ENCODE results near the gene BCAS1. TPM values are rescaled to one million over a fixed set of nuclear protein-coding genes. Genes with fewer than 3 reads are reported as not detected.

Gene BCAS1
- polyA plus RNA-seq, 1 of the 3 experiments (the other 2 are of a cell fraction): not detected

- H3K36me3 ChIP-seq (replicated peaks in 1 of 2; ENCODE audit: control insufficient read depth in 1 of 2, insufficient read depth in 2 of 2, low read length in 1 of 2): no peaks in the 10 kb centered on the region
- no peaks in the 10 kb centered on the region for H3K79me2 ChIP-seq (ENCODE audit: insufficient read depth)
- H3K9me3 ChIP-seq: no peaks in the 10 kb centered on the region
- no peak for TF ChIP-seq SIN3A (IDR thresholded peaks at IDR 0.05; ENCODE audit: borderline replicate concordance, low read depth, low read length)
- no peak for TF ChIP-seq YY1 (IDR thresholded peaks at IDR 0.05; ENCODE audit: low read depth)
- TF ChIP-seq EP300 (IDR thresholded peaks at IDR 0.05; ENCODE audit: borderline replicate concordance in 1 of 2, low read depth in 1 of 2, low read length in 1 of 2): no peak
- no peak for TF ChIP-seq IRF3 (IDR thresholded peaks at IDR 0.05; ENCODE audit: low read depth, low read length)
- TF ChIP-seq RXRA (IDR thresholded peaks at IDR 0.05; ENCODE audit: borderline replicate concordance, low read depth): no peak
- TF ChIP-seq NFIC (IDR thresholded peaks at IDR 0.05; ENCODE audit: borderline replicate concordance): no peak
- TF ChIP-seq MEF2A (IDR thresholded peaks at IDR 0.05; ENCODE audit: borderline replicate concordance, low read depth): no peak
- TF ChIP-seq RCOR1 (IDR thresholded peaks at IDR 0.05; ENCODE audit: low read length): no peak
- TF ChIP-seq, protein P1, sequence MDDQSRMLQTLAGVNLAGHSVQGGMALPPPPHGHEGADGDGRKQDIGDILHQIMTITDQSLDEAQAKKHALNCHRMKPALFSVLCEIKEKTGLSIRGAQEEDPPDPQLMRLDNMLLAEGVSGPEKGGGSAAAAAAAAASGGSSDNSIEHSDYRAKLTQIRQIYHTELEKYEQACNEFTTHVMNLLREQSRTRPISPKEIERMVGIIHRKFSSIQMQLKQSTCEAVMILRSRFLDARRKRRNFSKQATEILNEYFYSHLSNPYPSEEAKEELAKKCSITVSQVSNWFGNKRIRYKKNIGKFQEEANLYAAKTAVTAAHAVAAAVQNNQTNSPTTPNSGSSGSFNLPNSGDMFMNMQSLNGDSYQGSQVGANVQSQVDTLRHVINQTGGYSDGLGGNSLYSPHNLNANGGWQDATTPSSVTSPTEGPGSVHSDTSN (IDR thresholded peaks at IDR 0.05): no peak
- TF ChIP-seq JUND (IDR thresholded peaks at IDR 0.05): no peak
- TF ChIP-seq NRF1 (IDR thresholded peaks at IDR 0.05; ENCODE audit: low read depth, low read length): no peak
- TF ChIP-seq GABPA (IDR thresholded peaks at IDR 0.05; ENCODE audit: low read depth): no peak
- no peak for DNase-seq
- H3K27me3 ChIP-seq (ENCODE audit: insufficient read depth): no peaks in the 10 kb centered on the region
- H4K20me1 ChIP-seq (ENCODE audit: insufficient read depth): no peaks in the 10 kb centered on the region
- no peak overlapping the region for H3K9ac ChIP-seq
- no peak overlapping the region for H2AFZ ChIP-seq (ENCODE audit: low read depth)
- H3K27ac ChIP-seq (ENCODE audit: low read depth in 2 of 2, low read length in 1 of 2): no peak overlapping the region
- POLR2A ChIA-PET: no interaction called here
- WGBS (ENCODE audit: low lambda C conversion rate): 9% methylated on average over 3 of the region's 3 CpGs
- no peaks in the 10 kb centered on the region for H3K4me1 ChIP-seq (ENCODE audit: control insufficient read depth in 1 of 2, insufficient read depth in 2 of 2, low read depth in 1 of 2, low read length in 1 of 2)
- H3F3A ChIP-seq (replicated peaks; ENCODE audit: insufficient read depth): no peaks in the 10 kb centered on the region
- H3K9me2 ChIP-seq: no peaks in the 10 kb centered on the region
- H3K4me3 ChIP-seq (ENCODE audit: low read depth in 2 of 2, low read length in 1 of 2): no peak overlapping the region
- H3K4me2 ChIP-seq: no peak overlapping the region
- CTCF ChIA-PET: interaction anchor here (0.8 to 1.1 kb wide), 2 partner anchors 13 to 196 kb away, joined by 4 read pairs; no protein-coding TSS in a partner anchor
Observed at GRCh38 chr20:54002741-54003140, 67.7 kb downstream of the BCAS1 start.

DNA sequence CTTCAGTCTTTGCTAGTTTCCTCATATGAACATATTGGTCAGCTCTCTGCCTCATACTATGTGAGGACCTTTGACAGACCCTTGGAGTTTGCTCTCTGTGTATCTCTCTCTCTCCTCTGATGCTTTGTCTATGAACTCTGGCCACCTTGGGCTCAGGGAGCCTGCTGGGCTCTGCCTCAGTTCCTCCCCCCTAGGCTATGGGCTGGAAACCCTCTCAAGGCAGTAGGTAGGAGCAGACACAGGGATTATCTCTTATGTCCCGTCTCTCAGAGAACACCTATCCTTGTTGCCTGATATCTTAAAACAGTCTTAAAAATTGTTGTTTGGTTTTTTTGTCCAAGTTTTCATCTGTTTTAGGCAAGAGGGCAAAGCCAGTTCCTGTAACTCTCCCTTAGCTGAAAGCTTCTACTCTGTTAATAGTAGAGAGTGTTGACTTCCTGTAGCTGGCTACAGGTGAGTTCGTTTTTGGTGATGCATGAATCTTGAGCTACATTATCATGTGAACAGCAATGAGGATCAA lies 68.3 kb downstream of the BCAS1 start:
- Histone ChIP-seq H3K27me3 (ENCODE audit: insufficient read depth) (no peaks in the 10 kb centered on the region), H3K9ac (no peak overlapping the region), H3K9me2 (no peaks in the 10 kb centered on the region), H3K4me2 (no peak overlapping the region), H3K4me1 (ENCODE audit: control insufficient read depth in 1 of 2, insufficient read depth in 2 of 2, low read depth in 1 of 2, low read length in 1 of 2) (no peaks in the 10 kb centered on the region), H3K79me2 (ENCODE audit: insufficient read depth) (no peaks in the 10 kb centered on the region), H4K20me1 (ENCODE audit: insufficient read depth) (no peaks in the 10 kb centered on the region), H3K27ac (ENCODE audit: low read depth in 2 of 2, low read length in 1 of 2) (no peak overlapping the region), H3K4me3 (ENCODE audit: low read depth in 2 of 2, low read length in 1 of 2) (no peak overlapping the region), H3K36me3 (replicated peaks in 1 of 2; ENCODE audit: control insufficient read depth in 1 of 2, insufficient read depth in 2 of 2, low read length in 1 of 2) (no peaks in the 10 kb centered on the region), H3F3A (replicated peaks; ENCODE audit: insufficient read depth) (no peaks in the 10 kb centered on the region), H2AFZ (ENCODE audit: low read depth) (no peak overlapping the region), H3K9me3 (no peaks in the 10 kb centered on the region)
- POLR2A ChIA-PET: no interaction called here
- DNase-seq: no peak
- CTCF ChIA-PET: interaction anchor here (0.8 kb wide), 1 partner anchor 12 kb away, joined by 4 read pairs; no protein-coding TSS in a partner anchor
- TF ChIP-seq ELF1 (IDR thresholded peaks at IDR 0.05) (no peak), CTCF (IDR thresholded peaks at IDR 0.05) (no peak), EZH2phosphoT487 (IDR thresholded peaks at IDR 0.05; ENCODE audit: borderline replicate concordance, low read depth) (no peak)
- 34% methylated on average over 2 of the region's 2 CpGs for WGBS (ENCODE audit: low lambda C conversion rate)

Data from SK-N-SH (cell line).